KMS-11 (cell line): Measurements from ENCODE around the gene PPP1R12A.

Experiments used
- H2AFZ ChIP-seq: fragments of 200-600 bp; sonication (generic); 2 replicates; pipeline ENCODE4 v1.6.1; 2016; ENCODE audit warnings: antibody characterized with exemption, mixed run types, low read depth
- H3K27ac ChIP-seq: fragments of 200-600 bp; sonication (generic); 2 replicates; pipeline ENCODE4 v1.6.1; 2016; ENCODE audit warnings: mild to moderate bottlenecking, mixed run types
- H3K27me3 ChIP-seq: fragments of 200-600 bp; sonication (generic); 2 replicates; pipeline ENCODE4 v1.6.1; 2017; ENCODE audit warnings: mild to moderate bottlenecking, low read depth, mixed run types, moderate library complexity; ENCODE audit not compliant: insufficient read depth
- H3K36me3 ChIP-seq: fragments of 200-600 bp; sonication (generic); 2 replicates; pipeline ENCODE4 v1.6.1; 2017; ENCODE audit warnings: mild to moderate bottlenecking, mixed run types; ENCODE audit not compliant: insufficient read depth
- H3K4me1 ChIP-seq: fragments of 200-600 bp; sonication (generic); 2 replicates; pipeline ENCODE4 v1.6.1; 2016; ENCODE audit warnings: mild to moderate bottlenecking, low read depth, mixed run types; ENCODE audit not compliant: poor library complexity, severe bottlenecking
- H3K4me2 ChIP-seq: fragments of 200-600 bp; sonication (generic); 2 replicates; pipeline ENCODE4 v1.7.0; 2016; ENCODE audit warnings: mild to moderate bottlenecking, mixed run types
- H3K4me3 ChIP-seq: fragments of 200-600 bp; sonication (generic); IDR thresholded peaks from 2 replicates; pipeline ENCODE4 v1.6.1; 2017; ENCODE audit warnings: low read depth, low read length, mixed read lengths; ENCODE audit not compliant: insufficient read depth
- H3K79me2 ChIP-seq: fragments of 200-600 bp; sonication (generic); 2 replicates; pipeline ENCODE4 v1.6.1; 2016; ENCODE audit warnings: low read depth, mixed run types; ENCODE audit not compliant: insufficient read depth
- H3K9ac ChIP-seq: fragments of 200-600 bp; sonication (generic); 2 replicates; pipeline ENCODE4 v1.6.1; 2016; ENCODE audit warnings: mild to moderate bottlenecking, mixed run types
- H4K20me1 ChIP-seq: fragments of 200-600 bp; sonication (generic); 2 replicates; pipeline ENCODE4 v1.6.1; 2016; ENCODE audit warnings: mild to moderate bottlenecking, mixed run types; ENCODE audit not compliant: insufficient read depth
- CTCF ChIP-seq: fragments of 200-600 bp; sonication (generic); conservative IDR thresholded peaks from 2 replicates; pipeline ENCODE4 v1.6.1; 2017; ENCODE audit warnings: low read depth, mild to moderate bottlenecking, antibody characterized with exemption, low read length, moderate library complexity, mixed read lengths

Gene PPP1R12A

GRCh38 chr12:79900199-79900598 lies 34.7 kb downstream of the PPP1R12A start:
- no peaks in the 10 kb centered on the region for H3K36me3 ChIP-seq
- peaks cover 99% of the 10 kb centered on the region for H3K79me2 ChIP-seq
- peaks cover 94% of the 10 kb centered on the region for H4K20me1 ChIP-seq
- no peak overlapping the region for H3K9ac ChIP-seq
- no peak overlapping the region for H3K4me3 ChIP-seq
- H3K27me3 ChIP-seq, result no peaks in the 10 kb centered on the region
- TF ChIP-seq CTCF, result no peak
- H2AFZ ChIP-seq, result no peak overlapping the region
- peaks cover 83% of the 10 kb centered on the region for H3K4me1 ChIP-seq
- no peak overlapping the region for H3K27ac ChIP-seq
- no peak overlapping the region for H3K4me2 ChIP-seq

GRCh38 chr12:79897617-79898016 lies 37.3 kb downstream of the PPP1R12A start:
- no peaks in the 10 kb centered on the region for H3K36me3 ChIP-seq
- no peaks in the 10 kb centered on the region for H3K27me3 ChIP-seq
- peaks cover 67% of the 10 kb centered on the region for H3K4me1 ChIP-seq
- H3K27ac ChIP-seq, result no peak overlapping the region
- H2AFZ ChIP-seq, result no peak overlapping the region
- peaks cover 99% of the 10 kb centered on the region for H3K79me2 ChIP-seq
- no peak overlapping the region for H3K4me3 ChIP-seq
- TF ChIP-seq CTCF, result no peak
- no peak overlapping the region for H3K9ac ChIP-seq
- H3K4me2 ChIP-seq, result no peak overlapping the region
- peaks cover 94% of the 10 kb centered on the region for H4K20me1 ChIP-seq

GRCh38 chr12:79895804-79896203 lies 39.1 kb downstream of the PPP1R12A start:
- H3K36me3 ChIP-seq, result no peaks in the 10 kb centered on the region
- H3K27me3 ChIP-seq, result no peaks in the 10 kb centered on the region
- no peak overlapping the region for H3K27ac ChIP-seq
- no peak for TF ChIP-seq CTCF
- peaks cover 82% of the 10 kb centered on the region for H4K20me1 ChIP-seq
- H3K9ac ChIP-seq, result no peak overlapping the region
- no peak overlapping the region for H2AFZ ChIP-seq
- no peak overlapping the region for H3K4me2 ChIP-seq
- H3K79me2 ChIP-seq, result peaks cover 99% of the 10 kb centered on the region
- H3K4me1 ChIP-seq, result peaks cover 63% of the 10 kb centered on the region
- H3K4me3 ChIP-seq, result no peak overlapping the region

- H4K20me1 ChIP-seq, result peaks cover 79% of the 10 kb centered on the region
- no peaks in the 10 kb centered on the region for H3K36me3 ChIP-seq
- H3K27ac ChIP-seq, result no peak overlapping the region
- peaks cover 67% of the 10 kb centered on the region for H3K4me1 ChIP-seq
- H2AFZ ChIP-seq, result no peak overlapping the region
- no peak overlapping the region for H3K4me2 ChIP-seq
- TF ChIP-seq CTCF, result no peak
- H3K27me3 ChIP-seq, result no peaks in the 10 kb centered on the region
- H3K4me3 ChIP-seq, result no peak overlapping the region
- peaks cover 99% of the 10 kb centered on the region for H3K79me2 ChIP-seq
- no peak overlapping the region for H3K9ac ChIP-seq
Observed at GRCh38 chr12:79895071-79895470, 39.8 kb downstream of the PPP1R12A start.
